Pulmonary artery endothelial cell (primary cell): ENCODE measurements around the gene SPIC. TPM values are rescaled to one million over a fixed set of nuclear protein-coding genes. Genes with fewer than 3 reads are reported as not detected.
"Not testable (repeated sequence)": the region's sequence is repeated elsewhere in the genome, so short reads cannot be mapped to it uniquely, and the experiment has no call there.

Experiments used
- DNase-seq: peaks from one replicate; pipeline ENCODE4 v3.0.0-alpha.2; 2011; ENCODE audit warnings: low read depth, low spot score
- total RNA-seq: library from RNA; depleted of rRNA; stranded (reverse); fragments of >200 nt; gene quantifications from 2 replicates; pipeline ENCODE4 v1.2.3, GENCODE V29; 2014

SPIC gene
- total RNA-seq, result not detected in 2 replicates

DNA sequence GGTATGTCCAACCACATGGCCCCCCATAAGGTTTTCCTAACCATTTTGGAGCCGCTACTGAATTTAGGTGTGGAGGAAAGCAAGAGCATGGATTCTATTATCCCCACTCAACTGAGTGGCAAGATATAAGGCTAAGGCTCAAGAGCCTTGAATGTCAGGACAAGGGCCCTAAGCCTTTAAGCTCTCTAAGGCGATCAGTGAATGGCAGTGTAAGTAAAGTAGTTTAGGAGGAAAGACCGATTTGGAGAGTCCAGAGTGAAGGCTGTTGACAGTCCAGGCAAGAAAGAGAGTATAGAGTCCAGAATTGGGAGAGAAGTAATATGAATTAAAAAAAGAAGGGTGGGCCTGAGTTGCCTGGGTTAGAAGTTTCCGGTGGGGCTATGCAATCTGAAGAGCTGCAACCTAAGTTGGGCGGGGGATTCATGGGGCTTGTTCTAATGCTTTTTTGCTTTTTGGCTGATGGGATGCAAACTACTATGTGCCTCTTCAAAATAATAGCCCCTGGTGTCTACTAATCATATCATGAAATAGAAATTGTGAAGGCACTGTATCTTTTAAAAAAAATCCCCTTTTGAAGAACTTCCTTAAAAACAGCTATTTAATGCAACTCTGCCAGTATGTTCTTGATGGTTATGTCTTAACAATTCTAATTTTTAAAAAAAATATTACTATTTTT, at the start of gene SPIC:
SPIC (plus strand) TSS at position 626 of the 676 bp plus-strand sequence. CDS start 1,569 bp downstream, outside the sequence.
- DNase-seq, result no peak

DNA sequence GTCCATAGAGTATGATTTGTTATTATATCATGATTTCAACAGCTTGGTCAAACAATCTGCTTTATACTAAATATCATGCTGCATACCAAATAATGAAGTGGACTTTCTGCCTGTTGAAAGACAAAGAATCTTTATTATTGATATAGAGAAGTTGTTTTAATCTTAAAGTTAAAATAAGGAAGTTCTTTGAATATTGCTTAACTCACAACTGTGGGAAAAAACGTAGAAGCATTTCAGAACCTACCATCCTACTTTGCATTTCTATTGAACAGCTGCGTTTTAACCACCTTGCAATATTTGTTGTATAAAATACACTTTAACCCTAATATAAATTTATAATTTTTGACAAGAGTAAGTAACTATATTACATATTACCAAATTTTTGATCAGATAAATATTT, 44.7 kb upstream of the SPIC start:
- no peak for DNase-seq

DNA sequence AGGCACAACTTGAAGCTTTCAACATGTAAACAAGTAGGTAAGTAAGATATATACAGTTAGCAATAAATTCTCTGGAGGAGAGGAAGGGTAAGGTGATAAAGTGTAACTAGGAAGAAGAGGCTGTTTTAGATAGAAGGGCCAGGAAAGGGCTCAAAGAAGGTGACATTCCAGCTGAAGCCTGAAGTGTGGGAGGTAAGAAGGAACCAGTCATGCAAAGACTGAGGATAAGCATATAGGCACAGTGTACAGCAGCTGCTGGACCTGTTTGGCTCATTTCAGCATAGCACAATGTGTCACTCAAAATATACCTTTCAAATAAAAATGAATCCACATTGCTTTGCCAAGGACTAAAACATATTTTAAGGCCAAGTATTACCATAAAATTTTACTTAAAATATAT, 39.0 kb upstream of the SPIC start:
- no peak for DNase-seq

DNA sequence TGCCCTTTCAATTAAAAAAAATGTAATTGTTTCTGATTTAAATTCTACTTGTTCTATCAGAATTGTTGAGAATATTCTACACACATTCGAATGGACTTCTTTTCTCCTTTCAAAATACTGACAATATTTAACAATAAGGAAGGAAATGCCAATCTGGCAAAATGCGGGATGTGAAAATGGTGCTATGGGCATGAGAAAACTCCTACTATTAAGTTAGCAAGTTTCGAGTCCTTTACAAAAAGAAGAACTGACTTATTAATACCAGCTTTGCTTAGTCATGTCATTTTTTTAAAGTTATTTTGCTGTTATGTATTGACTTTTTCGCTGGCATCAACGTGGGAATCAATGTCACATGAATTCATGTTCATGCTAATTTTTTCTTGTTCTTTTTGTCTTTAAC, 35.9 kb upstream of the SPIC start:
- DNase-seq, result no peak

DNA sequence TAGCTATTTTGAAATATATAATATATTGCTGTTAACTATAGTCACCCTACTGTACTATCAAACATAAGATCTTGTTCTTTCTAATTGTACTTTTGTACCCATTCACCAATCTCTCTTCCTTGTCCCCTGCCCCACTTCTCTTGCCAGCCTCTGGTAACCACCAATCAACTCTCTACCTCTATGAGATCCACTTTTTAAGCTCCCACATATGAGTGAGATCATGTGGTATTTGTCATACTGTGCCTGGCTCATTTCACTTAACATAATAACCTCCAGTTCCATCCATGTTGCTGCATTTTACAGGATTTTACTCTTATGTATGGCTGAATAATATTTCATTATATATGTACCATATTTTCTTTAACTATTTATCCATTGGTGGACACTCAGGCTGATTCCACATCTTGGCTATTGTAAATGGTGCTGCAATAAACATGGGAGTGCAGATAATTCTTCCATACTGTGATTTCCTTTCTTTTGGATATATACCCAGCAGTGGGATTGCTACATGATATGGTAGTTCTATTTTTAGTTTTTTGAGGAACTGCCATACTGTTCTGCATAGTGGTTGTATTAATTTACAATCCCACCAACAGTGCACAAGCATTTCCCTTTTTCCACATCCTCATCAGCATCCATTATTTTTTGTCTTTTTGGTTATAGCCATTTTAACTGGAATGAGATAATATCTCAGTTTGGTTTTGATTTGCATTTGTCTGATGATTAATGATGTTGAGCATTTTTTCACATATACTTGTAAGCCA, 33.5 kb upstream of the SPIC start:
- DNase-seq, result no peak

DNA sequence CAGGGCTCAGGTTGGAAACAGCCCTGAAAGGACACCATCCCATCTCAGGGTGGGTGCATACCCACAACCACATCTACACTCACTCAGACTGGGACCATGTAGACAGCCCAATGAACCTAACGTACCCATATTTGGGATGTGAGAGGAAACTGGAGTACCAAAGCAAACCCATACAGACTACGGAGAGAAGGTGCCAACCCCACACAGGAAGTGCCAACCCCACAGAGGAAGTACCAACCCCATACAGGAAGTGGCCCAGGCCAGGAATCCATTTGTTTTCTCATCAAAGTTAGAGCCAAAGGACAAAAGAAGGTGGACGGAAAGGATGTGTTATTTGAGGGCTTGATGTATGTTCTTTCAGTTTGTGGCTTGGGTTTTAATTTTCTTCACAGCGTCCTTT, 19.5 kb upstream of the SPIC start:
- no peak for DNase-seq

DNA sequence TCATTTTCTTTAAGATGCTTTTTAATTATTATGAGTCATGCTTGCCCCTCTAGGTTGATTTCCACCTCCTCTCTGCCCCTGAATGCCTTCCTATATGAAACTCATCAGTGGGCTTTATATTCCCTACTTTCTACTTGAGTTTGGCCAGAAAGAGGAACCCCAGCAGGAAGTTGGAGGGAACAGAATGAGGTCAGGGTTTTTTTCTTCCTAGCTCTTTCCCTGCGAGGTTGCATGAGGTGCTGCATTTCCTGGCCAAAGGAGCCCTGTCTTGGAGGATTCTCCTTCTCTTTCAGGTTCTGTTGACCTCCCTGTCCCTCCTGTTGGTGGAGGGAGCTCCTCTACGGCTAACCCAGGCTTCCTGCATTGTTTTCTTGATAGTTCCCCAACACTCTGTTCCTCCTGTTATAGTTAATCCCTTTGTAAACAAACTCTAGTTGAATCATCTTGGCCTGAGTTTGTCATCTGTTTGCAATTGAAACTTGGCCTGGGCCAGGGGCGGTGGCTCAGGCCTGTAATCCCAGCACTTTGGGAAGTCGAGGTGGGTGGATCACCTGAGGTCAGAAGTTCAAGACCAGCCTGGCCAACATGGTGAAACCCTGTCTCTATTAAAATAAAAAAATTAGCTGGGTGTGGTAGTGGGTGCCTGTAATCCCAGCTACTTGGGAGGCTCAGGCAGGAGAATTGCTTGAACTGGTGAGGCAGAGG, 15.3 kb upstream of the SPIC start:
- no peak for DNase-seq

DNA sequence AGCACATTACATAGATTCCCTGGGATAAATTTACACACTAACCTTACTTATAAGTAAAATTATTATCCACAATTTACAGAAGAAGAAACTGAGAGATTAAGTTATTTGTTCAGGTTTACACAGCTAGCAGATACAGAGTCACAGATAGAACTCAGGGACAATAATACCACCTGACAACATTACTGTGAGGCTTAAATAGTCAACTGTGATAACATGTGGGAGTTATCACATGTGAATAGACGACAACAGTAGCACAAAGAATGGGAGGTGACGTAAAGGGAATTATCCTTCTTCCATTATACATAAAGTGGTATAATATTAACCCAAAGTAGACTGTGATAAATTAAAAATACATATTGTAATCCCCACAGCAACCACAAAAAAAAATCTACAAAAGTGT, 6.2 kb upstream of the SPIC start:
- DNase-seq, result no peak

DNA sequence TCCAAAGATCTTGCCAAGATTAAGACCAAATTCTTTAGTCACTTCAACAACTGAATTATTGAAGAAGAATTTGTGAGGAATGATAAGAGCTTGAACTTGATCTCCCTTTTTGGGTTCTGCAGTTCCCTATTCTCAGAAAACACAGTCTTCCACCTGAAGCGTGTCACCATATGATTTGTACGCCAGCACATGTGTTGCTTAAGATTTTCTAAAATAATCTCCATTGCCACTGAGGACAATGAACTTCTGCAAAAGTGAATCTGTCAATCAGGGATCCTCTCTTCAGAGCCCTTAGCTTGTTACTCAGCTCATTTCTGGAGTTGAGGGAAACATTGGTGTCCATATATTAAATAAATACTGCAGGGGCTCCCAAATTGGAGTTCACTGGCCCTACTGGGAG, 4.2 kb upstream of the SPIC start:
- DNase-seq, result no peak

DNA sequence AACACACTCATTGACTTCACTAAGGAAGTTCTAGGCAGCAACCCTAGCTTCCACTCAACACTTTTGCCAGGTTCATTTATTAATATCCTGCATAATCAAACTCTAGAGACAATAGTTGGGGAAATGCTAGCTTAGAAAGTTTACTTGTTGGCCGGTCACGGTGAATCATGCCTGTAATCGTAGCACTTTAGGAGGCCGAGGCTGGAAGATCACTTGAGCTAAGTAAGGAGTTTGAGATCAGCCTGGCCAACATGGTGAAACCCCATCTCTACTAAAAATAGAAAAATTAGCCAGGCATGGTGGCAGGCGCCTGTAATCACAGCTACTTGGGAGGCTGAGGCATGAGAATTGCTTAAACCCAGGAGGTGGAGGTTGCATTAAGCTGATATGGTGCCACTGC, 3.3 kb upstream of the SPIC start:
- not testable (repeated sequence) for DNase-seq

DNA sequence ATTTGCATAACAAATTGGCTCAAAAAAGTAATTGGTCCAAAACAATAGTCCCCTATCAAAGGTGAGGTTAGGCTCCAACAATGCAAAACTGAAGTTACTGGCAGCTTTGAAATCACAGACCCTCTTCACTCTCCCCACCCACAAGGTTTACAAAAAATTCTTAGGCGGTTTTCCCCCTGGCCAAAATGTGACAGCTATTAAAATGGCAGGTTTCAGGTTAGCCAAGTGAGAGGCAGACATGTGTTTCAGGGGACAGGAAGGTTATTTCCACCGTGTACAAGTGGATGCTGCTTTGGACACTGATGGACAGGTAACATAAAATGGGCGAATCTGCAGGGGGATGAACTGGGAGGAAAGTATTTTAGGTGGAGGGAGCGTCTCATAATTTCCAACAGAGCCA, 888 bp upstream of the SPIC start:
- DNase-seq, result no peak

DNA sequence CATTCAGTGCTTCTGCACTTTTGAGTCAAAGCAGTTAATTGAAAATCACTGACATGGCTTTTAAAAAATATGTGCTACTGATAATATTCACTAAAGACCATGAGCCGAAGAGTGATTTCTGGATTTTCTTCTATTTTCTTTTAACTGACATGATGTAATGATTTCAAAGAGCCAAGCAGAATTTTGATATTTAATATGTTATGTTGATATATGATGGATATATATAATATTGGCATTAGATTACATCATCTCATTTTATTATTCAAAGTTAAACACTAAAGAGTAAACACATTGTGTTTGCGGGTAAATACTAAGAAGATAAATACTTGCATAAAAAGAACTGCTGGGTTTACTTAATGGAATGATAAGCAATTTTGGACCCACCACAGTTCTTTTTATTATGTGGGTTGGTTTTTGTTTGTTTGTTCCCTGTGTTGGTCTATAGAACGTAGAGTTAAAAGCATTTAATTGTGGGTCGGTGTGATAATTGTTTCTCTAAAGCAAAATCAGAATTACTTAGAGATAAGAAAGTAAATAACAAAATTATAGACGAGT, 692 bp downstream of the SPIC start:
- DNase-seq, result no peak

DNA sequence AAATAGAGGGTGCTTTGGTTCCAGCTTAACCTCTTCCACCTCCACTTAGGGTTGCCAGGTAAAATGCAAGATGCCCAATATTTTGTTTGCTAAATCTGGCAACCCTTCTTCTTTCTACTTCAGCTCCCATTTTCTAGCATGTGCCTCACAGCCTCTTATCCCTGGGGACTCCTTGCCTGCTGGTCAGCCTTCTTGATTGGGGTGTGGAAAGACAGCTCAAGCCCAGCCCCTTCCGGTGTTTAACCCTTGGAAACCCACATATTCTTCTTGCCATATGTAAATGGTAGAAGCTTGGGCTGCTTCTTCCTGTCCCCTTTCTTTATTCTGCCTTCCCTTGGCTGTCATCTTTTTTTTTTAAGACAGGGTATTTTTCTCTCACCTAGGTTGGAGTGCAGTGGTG, 5.7 kb downstream of the SPIC start:
- DNase-seq, result no peak

DNA sequence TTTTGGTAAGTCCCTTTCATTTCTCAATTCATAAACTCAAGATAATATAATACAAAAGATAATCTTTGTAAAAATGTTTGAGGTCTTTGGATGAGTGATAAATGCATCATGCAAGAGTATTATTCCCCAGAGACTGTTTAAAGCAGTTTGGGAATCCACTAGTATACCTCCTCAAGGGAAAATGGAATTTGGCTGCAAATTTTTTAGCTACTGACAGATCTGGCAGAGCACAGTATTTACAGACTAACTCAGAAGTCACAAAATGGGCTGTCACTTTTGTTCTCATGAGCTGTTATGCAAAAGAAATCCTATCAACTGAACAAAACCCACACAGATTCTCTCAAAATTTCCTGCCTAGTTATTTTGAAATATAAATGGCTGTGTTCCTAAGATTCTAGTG, 9.9 kb downstream of the SPIC start:
- no peak for DNase-seq

DNA sequence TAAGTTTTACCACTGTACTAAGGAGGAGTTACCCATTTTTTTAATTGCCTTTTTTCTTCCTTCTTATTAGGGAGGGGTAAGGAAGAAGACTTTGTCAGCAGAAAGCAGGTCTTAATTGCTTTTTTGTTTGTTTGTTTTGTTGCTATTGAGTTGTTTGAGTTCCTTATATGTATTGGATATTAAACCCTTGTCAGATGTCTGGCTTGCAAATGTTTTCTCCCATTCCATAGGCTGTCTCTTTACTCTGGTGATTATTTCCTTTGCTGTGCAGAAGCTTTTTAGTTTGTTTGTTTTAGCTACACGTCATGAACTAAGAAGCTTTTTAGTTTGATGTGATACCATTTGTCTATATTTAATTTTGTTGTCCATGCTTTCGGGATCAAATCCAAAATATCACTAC, 13.3 kb downstream of the SPIC start:
- DNase-seq, result no peak

DNA sequence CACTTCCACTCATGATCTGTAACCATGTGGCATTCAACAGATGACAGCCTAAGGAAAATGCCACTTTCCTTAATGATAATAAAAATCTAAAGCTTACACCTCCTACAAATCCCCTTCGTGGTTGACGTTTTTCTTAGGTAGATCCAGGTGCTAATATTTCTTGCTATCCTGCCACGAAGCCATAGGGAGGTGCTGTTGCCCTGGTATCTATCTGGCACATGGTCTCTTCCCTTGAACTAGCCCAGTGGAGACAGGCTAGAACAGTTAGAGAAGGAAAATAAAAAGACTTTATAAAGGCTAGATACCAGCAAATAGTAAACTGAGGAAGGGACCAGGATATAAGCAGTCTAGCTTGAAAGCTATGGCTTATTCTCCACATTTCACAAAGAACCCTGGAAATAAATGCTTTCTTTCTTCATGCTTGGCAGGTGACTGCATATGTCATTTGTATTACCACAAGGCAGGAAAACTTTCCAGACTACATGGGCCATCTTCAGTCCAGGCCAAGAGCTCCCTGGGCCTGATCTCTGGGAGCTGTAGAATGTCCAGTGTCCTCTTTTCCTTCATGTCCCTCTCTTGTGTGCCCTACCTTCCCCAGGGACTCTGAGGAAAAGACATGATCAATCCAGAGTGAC, 15.3 kb downstream of the SPIC start:
- DNase-seq, result no peak

DNA sequence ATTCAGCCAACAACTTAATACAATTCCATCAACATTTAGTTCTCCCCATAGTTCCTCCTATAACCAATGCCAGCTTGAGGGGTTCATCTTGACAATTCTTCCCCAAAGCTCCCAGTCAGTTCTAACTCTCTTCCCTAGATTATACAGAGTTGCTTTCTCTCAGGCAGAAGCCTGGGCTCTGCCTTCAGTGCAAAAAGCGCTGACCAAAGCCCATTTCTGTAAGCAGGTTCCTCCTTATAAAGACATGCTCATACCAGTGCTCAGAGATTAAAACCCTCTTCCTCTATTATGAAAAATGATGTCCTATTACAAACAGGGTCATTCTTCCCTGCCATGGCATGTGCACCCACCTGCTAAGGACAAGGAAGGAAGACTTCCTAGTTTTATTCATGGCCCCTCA, 16.2 kb downstream of the SPIC start:
- DNase-seq, result no peak

DNA sequence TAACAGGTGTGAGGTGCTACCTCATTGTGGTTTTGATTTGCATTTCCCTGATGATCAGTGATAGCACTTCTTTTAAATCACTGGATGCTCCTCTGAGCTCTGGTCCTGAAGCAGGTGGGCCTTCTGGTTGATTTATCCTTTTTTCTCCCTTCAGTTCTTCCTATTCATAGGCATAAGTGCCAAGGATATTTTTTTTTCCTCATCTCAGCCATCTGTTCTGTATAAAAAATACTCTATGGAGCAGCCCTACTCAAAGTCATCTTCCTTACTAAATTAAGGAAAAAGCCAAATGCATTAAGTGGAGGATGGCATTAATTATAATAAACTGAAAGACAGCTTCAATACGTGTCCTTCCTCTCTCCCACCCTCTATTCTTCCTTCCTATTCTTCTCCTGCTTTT, 18.4 kb downstream of the SPIC start:
- DNase-seq, result no peak

DNA sequence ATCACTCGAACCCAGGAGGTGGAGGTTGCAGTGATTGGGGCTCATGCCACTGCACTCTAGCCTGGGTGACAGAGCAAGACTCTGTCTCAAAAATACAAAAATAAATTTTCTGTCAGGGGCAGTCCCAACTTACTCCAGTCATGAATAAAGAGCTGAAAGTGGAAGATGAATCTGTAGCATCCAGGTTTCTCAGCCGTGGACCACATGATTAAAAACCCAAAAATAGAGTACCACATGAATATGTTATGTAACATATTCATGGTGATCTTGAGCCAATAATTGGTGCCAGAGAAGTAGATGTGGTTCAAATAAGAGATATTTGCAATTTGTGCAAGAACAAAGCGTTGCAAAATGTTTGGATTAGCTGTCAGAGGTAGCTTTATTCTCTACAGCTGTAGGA, 23.1 kb downstream of the SPIC start:
- no peak for DNase-seq

DNA sequence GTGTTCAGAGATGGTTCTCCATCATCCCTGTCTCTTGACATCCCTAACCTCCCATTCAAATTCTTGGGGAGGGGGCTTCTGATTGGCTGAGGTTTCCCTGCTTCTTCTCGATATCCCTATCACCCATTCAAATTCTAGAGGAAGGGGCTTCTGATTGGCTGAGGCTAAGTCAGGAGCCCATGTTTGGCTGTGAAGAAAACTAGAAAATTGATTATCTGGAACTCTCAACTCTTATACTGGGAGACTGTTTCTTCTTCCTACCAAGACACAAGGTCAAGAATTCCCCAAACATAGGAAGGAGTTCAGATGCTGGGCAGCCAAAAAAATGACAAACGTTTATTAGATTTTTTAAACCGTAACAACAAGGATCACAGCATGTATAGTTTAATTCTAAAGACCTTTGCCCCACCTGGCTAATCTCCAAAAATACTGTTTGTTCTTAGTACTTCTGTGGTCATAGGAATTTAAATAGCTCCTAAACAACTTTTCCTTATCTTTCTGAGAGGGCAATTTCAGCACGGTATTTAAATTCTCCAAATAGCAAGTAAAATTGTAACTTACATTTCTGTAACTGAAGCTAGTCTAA, 26.4 kb downstream of the SPIC start:
- DNase-seq, result no peak

DNA sequence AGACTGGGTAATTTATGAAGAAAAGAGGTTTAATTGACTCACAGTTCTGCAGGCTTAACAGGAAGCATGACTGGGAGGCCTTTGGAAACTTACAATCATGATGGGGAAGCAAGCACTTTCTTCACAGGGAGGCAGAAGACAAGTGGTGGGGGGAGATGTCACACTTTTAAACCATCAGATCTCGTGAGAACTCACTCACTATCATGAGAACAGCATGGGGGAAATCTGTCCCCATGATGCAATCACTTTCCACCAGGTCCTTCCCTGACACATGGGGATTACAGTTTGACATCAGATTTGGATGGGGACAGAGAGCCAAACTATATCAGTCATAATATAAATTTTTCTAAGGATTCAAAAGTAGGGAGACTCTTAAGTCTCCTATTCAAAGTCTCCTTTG, 46.0 kb downstream of the SPIC start:
- no peak for DNase-seq
